ENCODE data around the gene MDM4.
"Not testable (repeated sequence)": the region's sequence is repeated elsewhere in the genome, so short reads cannot be mapped to it uniquely, and the experiment has no call there.

- not testable (repeated sequence) for TF ChIP-seq POLR2A (IDR thresholded peaks at IDR 0.05; ENCODE audit: low read length); GATA1 (IDR thresholded peaks at IDR 0.05; ENCODE audit: low read depth, low read length)
These were observed 43.8 kb downstream of the MDM4 start for GRCh38 chr1:204560002-204560401.
